Astrocyte of the spinal cord (primary cell): ENCODE data around the gene AXIN1.

Experiments
- DNase-seq: peaks from one replicate; pipeline ENCODE4 v3.0.0; 2011; ENCODE audit warnings: low read depth, low spot score
- H3K4me3 ChIP-seq: 2 replicates; pipeline ENCODE4 v1.5.1; 2011; ENCODE audit warnings: low read depth, mild to moderate bottlenecking, low read length, moderate library complexity
- CTCF ChIP-seq: IDR thresholded peaks from 2 replicates; pipeline ENCODE4 v1.5.1; 2012; ENCODE audit warnings: low read depth, mild to moderate bottlenecking, low read length, inconsistent platforms
- in situ Hi-C: cut with HindIII; loops from 2 replicates; pipeline ENCODE4 v1.10.0; 2017; ENCODE audit warnings: low sequenced_read_pairs

The AXIN1 gene

GRCh38 chr16:376817-377418 is 24.4 kb upstream of the AXIN1 start:
- in situ Hi-C loops, result no loop called here

GRCh38 chr16:375927-376816 is 23.6 kb upstream of the AXIN1 start:
- no peak for DNase-seq
- no peak for TF ChIP-seq CTCF
- in situ Hi-C loops, result no loop called here
- H3K4me3 ChIP-seq, result no peak overlapping the region

More at GRCh38 chr16:376817-377418, 24.4 kb upstream of the AXIN1 start:
- DNase-seq, result no peak
- no peak overlapping the region for H3K4me3 ChIP-seq
- no peak for TF ChIP-seq CTCF

GRCh38 chr16:375212-375611 is 22.7 kb upstream of the AXIN1 start:
- in situ Hi-C loops, result no loop called here
- no peak for TF ChIP-seq CTCF
- H3K4me3 ChIP-seq, result no peak overlapping the region
- DNase-seq, result no peak

- DNase-seq, result no peak
- H3K4me3 ChIP-seq, result no peak overlapping the region
- in situ Hi-C loops, result no loop called here
- no peak for TF ChIP-seq CTCF
These were observed 22.0 kb upstream of the AXIN1 start for GRCh38 chr16:374616-374926.

GRCh38 chr16:373848-374615 is 21.5 kb upstream of the AXIN1 start:
- no peak for DNase-seq
- no peak overlapping the region for H3K4me3 ChIP-seq
- TF ChIP-seq CTCF, result no peak
- in situ Hi-C loops, result no loop called here

- in situ Hi-C loops, result no loop called here
- no peak for DNase-seq
- TF ChIP-seq CTCF, result no peak
- H3K4me3 ChIP-seq, result no peak overlapping the region
These were observed 20.6 kb upstream of the AXIN1 start for GRCh38 chr16:373020-373598.
